GM12874 (cell line): ENCODE results near the gene OSBPL10.

Source experiments
- TF ChIP-seq, protein P1 (sequence below): IDR thresholded peaks from 2 replicates; pipeline ENCODE4 v1.5.1; 2011; ENCODE audit warnings: low read depth, mild to moderate bottlenecking, control low read depth, low read length, moderate library complexity; ENCODE audit not compliant: insufficient read depth

The OSBPL10 gene

GRCh38 chr3:31763731-31764130 lies 217.3 kb downstream of the OSBPL10 start:
- TF ChIP-seq, protein P1, sequence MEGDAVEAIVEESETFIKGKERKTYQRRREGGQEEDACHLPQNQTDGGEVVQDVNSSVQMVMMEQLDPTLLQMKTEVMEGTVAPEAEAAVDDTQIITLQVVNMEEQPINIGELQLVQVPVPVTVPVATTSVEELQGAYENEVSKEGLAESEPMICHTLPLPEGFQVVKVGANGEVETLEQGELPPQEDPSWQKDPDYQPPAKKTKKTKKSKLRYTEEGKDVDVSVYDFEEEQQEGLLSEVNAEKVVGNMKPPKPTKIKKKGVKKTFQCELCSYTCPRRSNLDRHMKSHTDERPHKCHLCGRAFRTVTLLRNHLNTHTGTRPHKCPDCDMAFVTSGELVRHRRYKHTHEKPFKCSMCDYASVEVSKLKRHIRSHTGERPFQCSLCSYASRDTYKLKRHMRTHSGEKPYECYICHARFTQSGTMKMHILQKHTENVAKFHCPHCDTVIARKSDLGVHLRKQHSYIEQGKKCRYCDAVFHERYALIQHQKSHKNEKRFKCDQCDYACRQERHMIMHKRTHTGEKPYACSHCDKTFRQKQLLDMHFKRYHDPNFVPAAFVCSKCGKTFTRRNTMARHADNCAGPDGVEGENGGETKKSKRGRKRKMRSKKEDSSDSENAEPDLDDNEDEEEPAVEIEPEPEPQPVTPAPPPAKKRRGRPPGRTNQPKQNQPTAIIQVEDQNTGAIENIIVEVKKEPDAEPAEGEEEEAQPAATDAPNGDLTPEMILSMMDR = no peak

- TF ChIP-seq, protein P1 = no peak
Measured at GRCh38 chr3:31762888-31763351, 218.1 kb downstream of the OSBPL10 start.

DNA sequence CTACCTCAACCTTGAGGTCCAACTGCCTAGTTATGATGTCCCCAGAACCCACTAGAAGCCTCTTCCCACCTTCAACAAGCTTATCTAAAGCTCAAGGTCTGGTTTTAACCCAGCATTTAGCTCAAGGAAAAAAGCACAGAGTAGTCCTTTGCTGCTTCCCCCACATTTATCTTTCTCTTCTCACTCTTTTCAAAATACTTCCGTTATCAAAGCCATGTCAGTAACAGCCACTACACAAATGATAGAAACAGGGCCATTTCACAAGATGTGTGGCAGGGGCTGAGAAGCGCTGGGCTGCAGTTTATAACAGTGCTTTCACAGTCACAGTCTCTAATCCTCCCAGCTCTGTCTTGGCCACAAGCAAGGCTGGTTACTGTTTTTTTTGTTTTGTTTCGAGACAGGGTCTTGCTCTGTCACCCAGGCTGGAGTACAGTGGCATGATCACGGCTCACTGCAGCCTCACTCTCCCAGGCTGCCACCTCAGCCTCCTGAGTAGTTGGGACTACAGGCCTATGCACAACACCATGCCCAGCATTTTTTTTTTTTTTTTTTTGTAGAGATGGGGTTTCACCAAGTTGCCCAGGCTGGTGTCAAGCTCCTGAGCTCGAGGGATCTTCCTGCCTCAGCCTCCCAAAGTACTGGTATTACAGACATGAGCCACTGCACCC lies 218.8 kb downstream of the OSBPL10 start:
- TF ChIP-seq, protein P1 = no peak

- TF ChIP-seq, protein P1 = no peak
Measured at GRCh38 chr3:31760654-31761053, 220.4 kb downstream of the OSBPL10 start.

GRCh38 chr3:31758322-31758965 lies 222.6 kb downstream of the OSBPL10 start:
- TF ChIP-seq, protein P1 = no peak

DNA sequence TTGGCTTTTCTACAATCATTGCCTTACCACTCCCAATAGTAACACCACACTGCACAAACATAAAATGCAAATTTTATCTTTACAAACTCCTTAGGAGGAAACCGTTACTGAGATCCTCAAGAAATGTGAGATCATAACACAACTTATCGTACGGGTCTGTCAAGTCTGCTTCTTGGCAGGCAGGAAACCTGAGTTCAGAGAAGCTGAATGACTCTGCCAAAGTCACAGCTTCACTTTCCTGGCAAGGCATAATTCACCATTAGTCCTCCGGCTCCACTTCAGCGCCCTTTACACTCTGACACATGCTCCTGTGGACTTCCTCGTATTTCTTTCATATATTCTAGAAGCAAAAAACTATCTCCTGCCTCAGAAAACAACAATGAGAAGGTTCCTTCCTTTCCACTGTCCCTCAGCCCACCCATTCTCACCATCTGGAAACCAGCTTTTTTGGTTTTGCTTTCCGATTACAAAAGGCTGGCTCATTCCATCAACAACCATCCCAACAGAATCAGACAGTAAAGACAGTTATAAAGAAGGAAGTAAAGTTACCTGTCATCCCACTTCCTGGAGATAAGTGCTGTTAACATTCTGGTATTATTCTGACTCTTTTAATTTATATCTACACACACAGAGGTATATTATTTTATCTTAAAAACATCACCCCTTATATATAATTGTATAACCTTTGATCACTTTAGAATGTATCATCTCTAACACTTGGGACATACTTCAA lies 225.0 kb downstream of the OSBPL10 start:
- TF ChIP-seq, protein P1 = no peak

DNA sequence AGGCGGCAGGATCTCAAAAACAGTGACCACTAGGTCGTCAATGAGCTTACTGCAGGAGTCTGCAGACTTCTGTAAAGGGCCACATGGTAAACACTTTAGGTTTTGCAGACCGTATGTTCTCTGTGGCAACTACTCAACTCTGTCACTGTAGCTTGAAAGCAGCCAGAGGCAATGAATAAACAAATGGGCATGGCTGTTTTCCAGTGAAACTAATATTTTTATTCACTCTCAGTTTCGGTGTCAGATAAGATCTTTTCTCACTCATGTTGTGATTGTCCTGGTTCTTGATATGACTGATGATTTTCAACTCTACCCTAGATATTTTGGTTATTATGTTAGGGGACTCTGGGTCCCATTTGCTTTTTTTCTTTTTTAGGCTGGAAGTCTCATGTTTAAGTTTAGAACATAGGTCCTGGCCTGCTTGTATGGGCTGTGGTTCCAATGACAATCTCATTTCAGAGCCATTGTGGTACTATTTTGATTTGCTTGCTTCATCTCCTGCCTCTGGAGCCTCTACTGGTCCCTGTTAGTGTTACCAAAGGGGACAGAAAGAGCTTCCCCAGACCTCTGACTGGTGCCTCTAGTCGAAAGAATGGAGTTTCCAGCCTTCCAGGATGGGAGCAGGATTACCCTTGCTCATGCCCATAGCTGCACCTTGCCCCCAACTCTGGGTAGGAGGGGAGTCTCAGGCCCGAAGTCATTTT lies 226.3 kb downstream of the OSBPL10 start:
- TF ChIP-seq, protein P1 = no peak
